ENCODE data around the gene BAIAP2L1.

BAIAP2L1 gene

GRCh38 chr7:98338441-98338840 lies 62.4 kb downstream of the BAIAP2L1 start:
- DNase-seq: no peak
- TF ChIP-seq, protein P1, sequence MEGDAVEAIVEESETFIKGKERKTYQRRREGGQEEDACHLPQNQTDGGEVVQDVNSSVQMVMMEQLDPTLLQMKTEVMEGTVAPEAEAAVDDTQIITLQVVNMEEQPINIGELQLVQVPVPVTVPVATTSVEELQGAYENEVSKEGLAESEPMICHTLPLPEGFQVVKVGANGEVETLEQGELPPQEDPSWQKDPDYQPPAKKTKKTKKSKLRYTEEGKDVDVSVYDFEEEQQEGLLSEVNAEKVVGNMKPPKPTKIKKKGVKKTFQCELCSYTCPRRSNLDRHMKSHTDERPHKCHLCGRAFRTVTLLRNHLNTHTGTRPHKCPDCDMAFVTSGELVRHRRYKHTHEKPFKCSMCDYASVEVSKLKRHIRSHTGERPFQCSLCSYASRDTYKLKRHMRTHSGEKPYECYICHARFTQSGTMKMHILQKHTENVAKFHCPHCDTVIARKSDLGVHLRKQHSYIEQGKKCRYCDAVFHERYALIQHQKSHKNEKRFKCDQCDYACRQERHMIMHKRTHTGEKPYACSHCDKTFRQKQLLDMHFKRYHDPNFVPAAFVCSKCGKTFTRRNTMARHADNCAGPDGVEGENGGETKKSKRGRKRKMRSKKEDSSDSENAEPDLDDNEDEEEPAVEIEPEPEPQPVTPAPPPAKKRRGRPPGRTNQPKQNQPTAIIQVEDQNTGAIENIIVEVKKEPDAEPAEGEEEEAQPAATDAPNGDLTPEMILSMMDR (IDR thresholded peaks at IDR 0.05; ENCODE audit: low read depth, low read length): no peak
- Histone ChIP-seq H3K36me3 (no peaks in the 10 kb centered on the region), H3K4me3 (ENCODE audit: low read depth, low read length) (no peak overlapping the region), H3K27me3 (ENCODE audit: insufficient read depth, low read depth, severe bottlenecking) (no peaks in the 10 kb centered on the region), H3K27ac (no peak overlapping the region), H3K9me3 (ENCODE audit: severe bottlenecking) (no peaks in the 10 kb centered on the region)

GRCh38 chr7:98335411-98335977 lies 65.4 kb downstream of the BAIAP2L1 start:
- TF ChIP-seq, protein P1 (IDR thresholded peaks at IDR 0.05; ENCODE audit: low read depth, low read length): no peak
- DNase-seq: no peak

GRCh38 chr7:98334081-98334480 lies 66.8 kb downstream of the BAIAP2L1 start:
- no peaks in the 10 kb centered on the region for H3K27me3 ChIP-seq (ENCODE audit: insufficient read depth, low read depth, severe bottlenecking)
- peaks cover 2% of the 10 kb centered on the region for H3K9me3 ChIP-seq (ENCODE audit: severe bottlenecking)
- no peaks in the 10 kb centered on the region for H3K36me3 ChIP-seq
- H3K4me3 ChIP-seq (ENCODE audit: low read depth, low read length): no peak overlapping the region
- TF ChIP-seq, protein P1 (IDR thresholded peaks at IDR 0.05; ENCODE audit: low read depth, low read length): no peak
- no peak overlapping the region for H3K27ac ChIP-seq
- DNase-seq: no peak

More at GRCh38 chr7:98335411-98335977, 65.4 kb downstream of the BAIAP2L1 start:
- Histone ChIP-seq H3K27ac (no peak overlapping the region), H3K27me3 (ENCODE audit: insufficient read depth, low read depth, severe bottlenecking) (no peaks in the 10 kb centered on the region), H3K4me3 (ENCODE audit: low read depth, low read length) (no peak overlapping the region), H3K36me3 (no peaks in the 10 kb centered on the region), H3K9me3 (ENCODE audit: severe bottlenecking) (peaks cover 2% of the 10 kb centered on the region)

GRCh38 chr7:98330926-98331529 lies 69.9 kb downstream of the BAIAP2L1 start:
- H3K4me3 ChIP-seq (ENCODE audit: low read depth, low read length): no peak overlapping the region
- H3K9me3 ChIP-seq (ENCODE audit: severe bottlenecking): peaks cover 2% of the 10 kb centered on the region
- no peak for DNase-seq
- TF ChIP-seq, protein P1 (IDR thresholded peaks at IDR 0.05; ENCODE audit: low read depth, low read length): no peak
- H3K27ac ChIP-seq: no peak overlapping the region
- no peaks in the 10 kb centered on the region for H3K27me3 ChIP-seq (ENCODE audit: insufficient read depth, low read depth, severe bottlenecking)
- H3K36me3 ChIP-seq: no peaks in the 10 kb centered on the region

DNA sequence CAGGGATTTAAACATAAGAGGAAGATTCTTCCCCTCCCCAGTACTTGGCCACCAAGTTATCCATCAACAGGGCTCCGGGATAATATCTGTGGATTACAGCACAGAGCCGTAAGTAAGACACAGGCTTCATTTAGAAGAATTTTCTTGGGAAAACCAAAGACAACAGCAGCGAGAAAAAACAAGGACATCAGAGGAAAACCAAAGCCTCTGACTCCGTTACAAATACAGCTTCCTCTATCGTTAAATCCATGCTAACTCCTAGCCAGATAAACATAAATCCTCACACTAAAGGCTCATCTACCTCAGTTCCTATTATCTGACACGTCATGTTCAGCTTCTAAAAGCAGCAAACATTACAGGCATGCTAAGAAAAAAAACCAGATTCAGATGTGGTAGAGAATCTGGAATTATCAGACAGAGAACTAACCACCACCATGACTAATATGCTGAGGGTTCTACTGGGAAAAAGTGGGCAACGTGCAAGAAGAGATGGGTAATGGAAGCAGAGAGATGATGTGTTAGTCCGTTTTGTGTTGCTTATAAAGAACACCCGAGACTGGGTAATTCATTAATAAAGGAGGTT lies 71.0 kb downstream of the BAIAP2L1 start:
- H3K27ac ChIP-seq: 0 out of 2 replicates have a peak overlapping the region, but pooled peaks have one; percentile 16
- no peaks in the 10 kb centered on the region for H3K27me3 ChIP-seq (ENCODE audit: insufficient read depth, low read depth, severe bottlenecking)
- H3K36me3 ChIP-seq: no peaks in the 10 kb centered on the region
- H3K4me3 ChIP-seq (ENCODE audit: low read depth, low read length): no peak overlapping the region
- TF ChIP-seq, protein P1 (IDR thresholded peaks at IDR 0.05; ENCODE audit: low read depth, low read length): no peak
- peaks cover 2% of the 10 kb centered on the region for H3K9me3 ChIP-seq (ENCODE audit: severe bottlenecking)
- no peak for DNase-seq

Data from WERI-Rb-1 (cell line).